ENCODE results near the gene AFM.
A peak's percentile ranks its signal among the peaks of the same experiment; 100 is the strongest.

The AFM gene, protein sequence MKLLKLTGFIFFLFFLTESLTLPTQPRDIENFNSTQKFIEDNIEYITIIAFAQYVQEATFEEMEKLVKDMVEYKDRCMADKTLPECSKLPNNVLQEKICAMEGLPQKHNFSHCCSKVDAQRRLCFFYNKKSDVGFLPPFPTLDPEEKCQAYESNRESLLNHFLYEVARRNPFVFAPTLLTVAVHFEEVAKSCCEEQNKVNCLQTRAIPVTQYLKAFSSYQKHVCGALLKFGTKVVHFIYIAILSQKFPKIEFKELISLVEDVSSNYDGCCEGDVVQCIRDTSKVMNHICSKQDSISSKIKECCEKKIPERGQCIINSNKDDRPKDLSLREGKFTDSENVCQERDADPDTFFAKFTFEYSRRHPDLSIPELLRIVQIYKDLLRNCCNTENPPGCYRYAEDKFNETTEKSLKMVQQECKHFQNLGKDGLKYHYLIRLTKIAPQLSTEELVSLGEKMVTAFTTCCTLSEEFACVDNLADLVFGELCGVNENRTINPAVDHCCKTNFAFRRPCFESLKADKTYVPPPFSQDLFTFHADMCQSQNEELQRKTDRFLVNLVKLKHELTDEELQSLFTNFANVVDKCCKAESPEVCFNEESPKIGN

DNA sequence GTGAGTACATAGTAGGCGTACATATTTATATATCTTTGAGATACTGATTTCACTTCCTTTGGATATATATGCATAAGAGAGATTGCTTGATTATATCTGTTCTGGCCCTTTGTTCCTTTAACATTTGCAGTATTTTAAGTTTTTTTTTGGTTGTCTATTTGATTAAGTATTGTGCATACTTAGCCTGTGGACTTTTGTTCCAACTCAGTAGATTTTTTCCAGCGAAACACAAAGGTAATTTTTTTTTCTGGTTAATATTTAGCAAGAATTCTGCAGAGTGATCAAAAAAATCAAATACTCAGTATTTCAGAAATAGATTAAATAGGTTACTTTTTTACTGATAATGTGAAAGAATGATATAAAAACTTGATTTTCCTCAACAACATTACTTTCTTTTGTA, at the start of gene AFM:
AFM (plus strand) TSS at position 388 of the 400 bp plus-strand sequence. CDS start 31 bp downstream, outside the sequence.
- DNase-seq, result no peak

DNA sequence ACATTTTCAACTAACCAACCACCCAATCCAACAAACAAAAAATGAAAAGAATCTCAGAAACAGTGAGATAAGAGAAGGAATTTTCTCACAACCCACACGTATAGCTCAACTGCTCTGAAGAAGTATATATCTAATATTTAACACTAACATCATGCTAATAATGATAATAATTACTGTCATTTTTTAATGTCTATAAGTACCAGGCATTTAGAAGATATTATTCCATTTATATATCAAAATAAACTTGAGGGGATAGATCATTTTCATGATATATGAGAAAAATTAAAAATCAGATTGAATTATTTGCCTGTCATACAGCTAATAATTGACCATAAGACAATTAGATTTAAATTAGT, 49.8 kb upstream of the AFM start:
- DNase-seq, result no peak

DNA sequence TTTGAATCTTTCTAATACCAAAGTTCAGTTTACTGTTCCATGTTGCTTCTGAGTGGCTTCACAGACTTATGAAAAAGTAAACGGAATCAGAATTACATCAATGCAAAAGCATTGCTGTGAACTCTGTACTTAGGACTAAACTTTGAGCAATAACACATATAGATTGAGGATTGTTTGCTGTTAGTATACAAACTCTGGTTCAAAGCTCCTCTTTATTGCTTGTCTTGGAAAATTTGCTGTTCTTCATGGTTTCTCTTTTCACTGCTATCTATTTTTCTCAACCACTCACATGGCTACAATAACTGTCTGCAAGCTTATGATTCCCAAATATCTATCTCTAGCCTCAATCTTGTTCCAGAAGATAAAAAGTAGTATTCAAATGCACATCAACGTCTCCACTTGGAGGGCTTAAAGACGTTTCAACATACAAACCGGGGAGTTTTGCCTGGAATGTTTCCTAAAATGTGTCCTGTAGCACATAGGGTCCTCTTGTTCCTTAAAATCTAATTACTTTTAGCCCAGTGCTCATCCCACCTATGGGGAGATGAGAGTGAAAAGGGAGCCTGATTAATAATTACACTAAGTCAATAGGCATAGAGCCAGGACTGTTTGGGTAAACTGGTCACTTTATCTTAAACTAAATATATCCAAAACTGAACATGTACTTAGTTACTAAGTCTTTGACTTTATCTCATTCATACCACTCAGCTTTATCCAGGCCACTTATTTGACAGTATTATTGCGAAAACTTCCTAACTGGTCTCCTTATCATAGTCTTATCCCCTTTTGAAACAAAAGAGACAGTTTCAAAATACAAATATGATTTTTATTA, 49.2 kb upstream of the AFM start:
- DNase-seq, result no peak

DNA sequence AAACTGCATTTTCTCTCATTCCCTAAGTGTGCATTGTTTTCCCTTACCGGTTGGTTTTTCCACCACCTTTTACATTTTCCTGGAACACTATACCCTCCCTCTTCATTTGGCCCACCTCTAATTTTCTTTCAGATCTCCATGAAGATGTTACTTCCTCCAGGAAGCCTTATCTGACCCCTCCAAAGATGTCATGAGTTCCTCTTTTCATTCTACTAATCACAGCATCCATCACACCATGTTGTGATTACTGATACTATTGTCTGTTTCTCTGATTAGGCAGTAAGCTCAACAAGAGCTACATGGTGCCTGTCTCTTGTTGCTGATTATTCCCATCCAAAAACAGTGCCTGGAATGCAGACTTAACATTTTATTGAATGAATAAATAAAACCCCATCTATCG, 48.4 kb upstream of the AFM start:
- no peak for DNase-seq

DNA sequence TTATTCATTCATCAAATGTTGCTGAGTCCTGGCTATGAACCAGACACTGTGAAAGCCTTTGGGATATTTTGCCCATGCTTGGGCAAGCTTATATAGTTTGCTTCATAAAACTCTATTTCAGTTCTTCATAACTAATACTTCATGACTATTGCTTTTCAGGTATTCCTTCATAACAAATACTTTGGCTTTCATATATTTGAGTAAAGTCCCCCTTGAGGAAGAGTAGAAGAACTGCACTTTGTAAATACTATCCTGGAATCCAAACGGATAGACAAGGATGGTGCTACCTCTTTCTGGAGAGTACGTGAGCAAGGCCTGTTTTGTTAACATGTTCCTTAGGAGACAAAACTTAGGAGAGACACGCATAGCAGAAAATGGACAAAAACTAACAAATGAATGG, 47.2 kb upstream of the AFM start:
- DNase-seq, result peak; percentile 6

DNA sequence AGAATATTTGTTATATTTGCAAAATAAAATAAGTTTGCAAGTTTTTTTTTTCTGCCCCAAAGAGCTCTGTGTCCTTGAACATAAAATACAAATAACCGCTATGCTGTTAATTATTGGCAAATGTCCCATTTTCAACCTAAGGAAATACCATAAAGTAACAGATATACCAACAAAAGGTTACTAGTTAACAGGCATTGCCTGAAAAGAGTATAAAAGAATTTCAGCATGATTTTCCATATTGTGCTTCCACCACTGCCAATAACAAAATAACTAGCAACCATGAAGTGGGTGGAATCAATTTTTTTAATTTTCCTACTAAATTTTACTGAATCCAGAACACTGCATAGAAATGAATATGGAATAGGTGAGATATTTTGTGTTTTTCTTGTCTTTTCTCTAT, 45.6 kb upstream of the AFM start, which contains the start of gene AFP:
AFP (plus strand) TSS at position 238 of the 400 bp plus-strand sequence; CDS start at position 280, 42 bp downstream.
- no peak for DNase-seq

DNA sequence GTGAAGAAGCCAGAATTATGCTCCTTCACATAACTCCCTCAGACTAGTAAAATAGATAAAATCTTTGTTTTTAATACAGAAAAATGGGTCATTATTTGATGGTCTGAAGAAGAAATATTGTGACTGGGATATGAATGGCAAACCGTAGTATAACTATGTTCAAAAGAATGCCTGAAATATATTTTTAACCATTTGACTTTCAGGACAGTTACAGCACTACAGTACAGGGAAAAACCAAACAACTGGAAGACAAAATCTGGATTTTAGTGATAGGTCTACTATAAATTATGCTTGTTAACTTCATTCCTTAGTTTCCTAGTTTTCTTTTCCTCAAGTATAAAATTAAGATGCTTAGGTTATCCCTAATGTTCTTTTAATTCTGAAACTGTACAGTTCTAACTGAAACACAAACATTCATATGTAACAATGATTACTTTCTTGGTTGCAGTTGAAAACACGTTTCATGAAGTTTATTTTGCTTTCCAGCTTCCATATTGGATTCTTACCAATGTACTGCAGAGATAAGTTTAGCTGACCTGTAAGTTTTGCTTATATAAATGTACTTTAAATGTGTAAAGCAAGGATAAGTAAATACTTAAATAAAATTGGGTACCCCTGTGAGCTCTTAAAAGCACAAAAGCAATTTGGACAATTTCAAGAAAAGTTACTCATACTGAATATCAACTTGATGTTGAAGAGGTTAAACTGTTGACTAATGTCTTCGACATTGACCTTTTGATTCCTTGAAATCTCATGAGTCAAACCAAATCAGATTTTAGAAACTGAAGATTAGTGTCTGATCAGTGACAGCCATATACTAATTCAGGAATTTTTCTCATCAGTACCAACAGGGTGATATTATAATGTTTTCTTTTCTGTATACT, 44.6 kb upstream of the AFM start:
- no peak for DNase-seq

DNA sequence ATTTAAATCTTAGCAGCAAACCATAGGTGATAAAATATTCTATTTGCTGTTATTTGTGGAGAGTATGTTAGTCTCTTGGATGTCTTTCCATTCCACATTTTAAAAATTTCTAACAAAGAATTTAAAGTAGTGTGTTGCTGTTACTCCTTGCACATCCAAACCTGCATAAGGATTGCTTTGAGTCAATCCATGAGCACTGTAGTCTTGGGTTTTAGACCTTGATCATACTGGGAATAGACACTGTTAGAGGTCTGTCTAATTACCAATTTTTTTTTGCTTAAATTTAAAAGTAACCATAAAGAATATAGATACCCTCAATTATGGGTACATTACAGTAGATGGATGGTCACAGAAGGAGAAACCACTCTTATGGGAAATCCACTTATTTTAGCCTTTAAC, 44.0 kb upstream of the AFM start:
- DNase-seq, result no peak

DNA sequence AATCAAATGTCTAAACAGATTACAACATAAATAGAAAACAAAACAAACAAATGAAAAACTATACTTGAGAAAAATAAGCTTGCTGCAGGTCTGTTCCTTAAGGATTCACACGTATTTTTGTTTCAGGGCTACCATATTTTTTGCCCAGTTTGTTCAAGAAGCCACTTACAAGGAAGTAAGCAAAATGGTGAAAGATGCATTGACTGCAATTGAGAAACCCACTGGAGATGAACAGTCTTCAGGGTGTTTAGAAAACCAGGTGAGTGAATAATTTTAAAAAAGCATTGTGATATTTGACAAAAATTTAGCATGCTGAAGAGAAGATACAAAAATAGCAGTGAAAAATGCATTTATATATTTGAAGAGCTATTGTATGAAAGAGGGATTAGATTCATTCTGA, 43.5 kb upstream of the AFM start:
- no peak for DNase-seq

DNA sequence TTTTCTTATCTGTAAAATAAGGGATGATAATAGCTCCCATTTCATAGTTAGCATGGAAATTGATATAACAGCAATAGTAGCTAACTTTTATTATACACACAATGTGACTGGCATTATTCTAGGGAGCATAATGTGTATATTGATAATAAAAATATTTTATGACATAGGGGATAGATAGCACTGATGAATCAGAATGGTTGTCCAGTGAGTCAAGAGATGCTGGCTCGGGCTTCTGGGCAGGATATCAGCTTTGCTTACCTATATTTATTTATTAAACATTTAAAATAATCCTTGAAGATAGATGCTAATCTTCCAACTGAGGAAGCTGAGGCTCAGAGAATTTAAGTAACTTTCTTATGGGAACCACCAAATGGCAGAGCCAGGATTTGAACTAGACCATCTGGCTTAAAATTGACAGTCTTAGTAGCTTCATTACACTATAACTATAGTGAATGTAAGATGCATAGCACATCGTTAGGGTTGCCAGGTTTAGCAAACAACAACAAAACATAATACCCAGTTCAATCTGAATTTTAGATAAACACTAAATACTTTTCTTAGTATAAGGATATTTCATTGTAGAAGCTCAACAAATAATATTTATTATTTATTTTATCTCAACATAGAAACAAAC, 42.8 kb upstream of the AFM start:
- DNase-seq, result no peak

DNA sequence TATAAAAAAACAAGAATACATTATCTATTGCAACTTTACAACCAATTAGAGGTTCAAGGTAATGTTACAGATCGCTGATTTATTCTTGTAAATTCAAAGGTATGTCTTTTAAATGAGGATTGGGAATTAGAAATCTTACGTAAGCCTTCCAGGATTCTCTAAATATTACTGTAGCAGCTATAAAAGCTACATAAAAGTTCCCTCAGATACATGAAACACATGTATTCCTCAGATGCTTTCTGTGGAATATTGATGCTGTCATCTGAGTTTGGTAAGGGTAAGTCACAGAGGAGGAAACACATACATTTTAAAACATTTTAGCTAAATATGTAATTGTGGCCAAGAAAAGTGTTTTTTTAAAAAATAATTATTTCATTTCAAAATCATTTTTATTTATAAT, 42.1 kb upstream of the AFM start:
- DNase-seq, result no peak

DNA sequence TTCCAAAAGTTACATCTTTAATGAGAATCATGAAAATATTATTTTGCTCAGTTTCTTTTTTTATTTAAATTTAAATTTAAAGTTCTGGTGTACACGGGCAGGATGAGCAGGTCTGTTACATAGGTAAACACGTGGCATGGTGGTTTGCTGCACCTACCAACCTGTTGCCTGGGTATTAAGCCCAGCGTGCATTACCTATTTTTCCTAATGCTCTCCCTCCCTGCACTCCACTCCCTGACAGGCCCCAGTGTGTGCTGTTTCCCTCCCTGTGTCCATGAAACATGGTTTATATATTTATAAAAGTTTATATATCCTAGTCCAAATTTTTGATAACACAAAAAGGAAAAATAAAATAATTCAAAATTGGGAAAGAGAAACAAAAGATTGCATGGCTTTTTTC, 41.6 kb upstream of the AFM start:
- DNase-seq, result no peak

DNA sequence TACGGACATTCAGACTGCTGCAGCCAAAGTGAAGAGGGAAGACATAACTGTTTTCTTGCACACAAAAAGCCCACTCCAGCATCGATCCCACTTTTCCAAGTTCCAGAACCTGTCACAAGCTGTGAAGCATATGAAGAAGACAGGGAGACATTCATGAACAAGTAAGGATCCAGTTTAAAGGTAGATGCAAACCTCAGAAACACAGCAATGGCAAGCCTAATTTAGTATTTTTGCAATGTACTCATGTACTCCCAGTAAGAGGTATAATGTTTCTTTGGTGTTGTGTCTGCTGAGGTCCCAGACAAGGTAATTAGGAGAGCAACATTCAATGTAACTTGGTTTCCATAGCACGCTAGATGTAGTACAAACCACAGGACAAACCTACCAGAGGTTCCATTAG, 40.9 kb upstream of the AFM start:
- no peak for DNase-seq

DNA sequence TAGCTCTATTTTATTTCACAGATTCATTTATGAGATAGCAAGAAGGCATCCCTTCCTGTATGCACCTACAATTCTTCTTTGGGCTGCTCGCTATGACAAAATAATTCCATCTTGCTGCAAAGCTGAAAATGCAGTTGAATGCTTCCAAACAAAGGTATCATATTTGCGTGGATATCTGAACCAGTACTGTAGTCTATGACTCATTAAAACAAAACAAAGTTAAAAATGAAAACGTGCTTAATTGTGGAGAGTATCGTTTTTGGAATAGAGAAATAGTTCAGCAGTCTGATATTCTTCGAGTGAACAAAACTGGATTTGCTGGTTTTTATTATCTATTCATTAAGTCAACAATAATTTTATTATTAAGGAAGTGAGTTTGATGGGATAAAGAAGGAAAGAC, 39.3 kb upstream of the AFM start:
- no peak for DNase-seq

DNA sequence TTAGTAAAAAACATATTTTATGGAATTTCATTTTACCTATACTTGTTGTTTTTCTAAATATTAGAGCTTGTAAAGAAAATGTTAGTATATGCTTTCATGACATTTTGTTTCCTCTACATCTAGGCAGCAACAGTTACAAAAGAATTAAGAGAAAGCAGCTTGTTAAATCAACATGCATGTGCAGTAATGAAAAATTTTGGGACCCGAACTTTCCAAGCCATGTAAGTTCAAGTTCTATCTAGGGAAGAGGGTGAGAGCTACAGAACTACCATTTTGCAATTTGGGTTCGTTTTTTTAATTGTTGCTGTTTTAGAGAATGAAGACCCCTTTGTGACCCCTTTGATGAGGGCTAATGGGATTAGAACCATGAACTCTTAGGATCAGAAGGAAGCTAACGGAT, 38.3 kb upstream of the AFM start:
- no peak for DNase-seq

DNA sequence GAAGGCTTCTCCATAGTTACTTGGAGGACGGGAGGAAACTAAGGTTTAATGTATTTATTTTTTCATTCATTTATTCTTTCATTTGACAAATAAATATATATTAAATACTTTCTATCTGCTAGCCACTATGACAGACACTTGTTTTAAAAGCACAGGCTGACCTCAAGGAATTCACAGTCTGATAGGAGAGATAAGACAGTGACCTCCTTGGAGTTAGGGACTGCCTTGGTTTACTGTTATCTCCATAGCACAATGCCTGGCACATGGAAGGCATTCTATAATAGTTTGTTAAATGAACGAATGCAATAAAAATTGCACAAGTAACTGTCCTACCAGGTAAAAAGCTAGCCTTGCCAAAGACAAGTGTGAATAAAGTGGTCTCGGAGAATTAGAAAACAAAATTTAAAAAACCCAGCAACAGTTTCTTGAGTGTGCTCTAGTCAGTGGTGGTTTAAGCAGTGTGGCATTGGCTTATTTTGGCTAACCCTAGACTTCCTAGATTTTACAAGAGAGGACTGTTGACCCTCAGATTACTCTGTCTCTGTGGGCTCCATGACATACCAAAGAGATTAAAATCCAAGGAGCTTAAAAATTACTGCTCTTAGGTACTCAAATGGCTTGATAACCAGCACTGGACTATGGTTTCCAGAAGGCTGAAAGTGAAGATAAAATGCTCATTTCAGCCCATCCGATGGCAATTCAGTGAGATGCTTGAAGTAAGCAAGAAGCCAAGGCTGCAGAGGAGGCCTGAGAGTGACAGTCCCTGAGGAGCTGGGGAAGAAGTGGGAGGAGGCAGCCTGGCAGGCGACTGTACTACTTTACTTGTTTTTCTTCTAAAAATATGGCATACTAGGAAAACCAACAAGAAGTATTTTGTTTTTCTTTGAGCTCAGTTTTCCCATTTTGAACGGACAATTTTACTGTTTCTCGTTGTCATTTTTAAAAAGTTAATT, 35.9 kb upstream of the AFM start:
- DNase-seq, result no peak

DNA sequence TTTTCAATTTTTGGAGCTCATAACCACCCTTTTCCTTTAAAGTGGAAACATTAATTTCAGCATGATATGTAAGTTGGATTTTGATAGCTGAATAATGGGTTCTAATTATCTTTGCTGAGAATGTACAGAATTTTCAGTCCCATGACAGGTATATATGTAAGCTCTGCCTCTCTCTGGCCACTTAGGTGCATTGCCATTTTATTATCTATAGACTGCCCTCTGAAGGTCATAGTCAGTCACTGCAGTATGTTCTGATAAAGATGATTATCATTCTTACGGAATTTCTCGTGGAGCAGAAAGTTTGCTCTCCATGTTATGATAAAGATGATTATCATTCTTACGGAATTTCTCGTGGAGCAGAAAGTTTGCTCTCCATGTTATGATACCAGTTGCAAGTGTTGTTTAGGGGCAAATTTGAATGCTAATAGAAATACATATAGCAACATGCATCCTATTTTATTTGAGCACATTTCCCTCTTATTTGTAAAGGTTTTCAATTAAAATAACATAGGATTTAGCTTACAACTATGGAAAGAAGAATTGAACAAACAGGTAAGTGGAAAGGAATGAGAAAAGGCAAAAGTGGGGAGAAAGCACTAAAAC, 35.1 kb upstream of the AFM start:
- DNase-seq, result peak; percentile 82

DNA sequence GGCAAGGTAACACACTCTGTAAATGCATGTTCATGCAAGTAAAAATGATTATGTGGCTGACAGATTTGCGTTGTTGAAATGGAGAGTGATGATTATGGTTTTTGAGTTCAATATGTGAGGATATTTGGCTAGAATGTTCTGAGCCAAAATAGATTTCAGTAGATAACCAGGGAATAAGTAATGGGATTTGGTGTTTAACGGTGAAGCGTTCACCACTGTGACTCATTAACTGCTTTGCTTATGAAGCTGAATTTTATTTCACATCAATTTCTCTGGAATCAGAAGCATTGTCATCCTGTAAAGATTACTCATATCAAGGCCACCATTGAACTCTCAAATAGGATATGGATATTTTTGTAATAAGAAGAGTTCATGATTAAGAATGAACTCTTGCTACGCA, 33.9 kb upstream of the AFM start:
- DNase-seq, result no peak

DNA sequence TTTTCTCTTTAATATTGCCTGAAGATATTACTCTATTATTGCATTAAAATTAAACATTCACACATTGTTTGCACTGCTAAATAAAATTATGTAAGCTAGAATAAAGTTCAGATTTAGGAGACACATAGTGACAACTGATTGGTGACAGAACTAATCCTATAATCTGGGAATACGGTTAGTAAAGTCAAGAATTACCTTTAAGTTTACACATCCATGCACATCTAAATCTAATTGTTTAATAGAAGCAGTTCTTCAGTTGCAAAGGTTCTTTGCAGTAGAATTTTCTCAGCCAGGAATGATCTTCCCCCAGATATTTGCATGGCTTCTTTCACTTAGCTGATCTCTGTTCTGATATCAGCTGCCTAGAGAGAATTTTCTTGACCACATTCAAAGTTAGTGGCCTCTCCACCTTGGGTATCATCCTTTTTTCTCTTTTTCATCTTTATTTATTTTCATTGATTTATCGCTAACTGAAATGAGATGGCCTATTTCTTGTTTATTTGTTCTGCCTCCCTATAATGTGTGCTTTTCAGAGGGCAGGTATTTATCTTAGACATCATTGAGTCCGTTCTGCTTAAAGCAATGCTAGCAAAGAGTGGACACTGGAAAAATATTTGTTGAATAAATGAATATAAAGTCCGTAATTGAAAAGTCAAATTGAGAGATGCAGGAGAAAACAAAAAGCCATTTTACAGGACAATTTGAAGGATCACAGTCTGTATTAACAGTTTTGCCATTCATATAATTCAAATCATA, 32.9 kb upstream of the AFM start:
- no peak for DNase-seq
